H54 (cell line): ENCODE results near the gene RPL31.

ENCODE experiments used
- DNase-seq: peaks from one replicate; pipeline ENCODE4 v3.0.0; 2011; ENCODE audit warnings: low spot score, mixed read lengths; ENCODE audit not compliant: insufficient read length
- FAIRE-seq: peaks from 3 replicates; lab custom pipeline; 2011; peaks lifted over from hg19 to GRCh38; lab: Jason Lieb, UNC
- POLR2A ChIP-seq: IDR thresholded peaks from 2 replicates; pipeline ENCODE4 v1.6.1; 2011; ENCODE audit warnings: low read depth, mild to moderate bottlenecking, low read length

Gene RPL31

DNA sequence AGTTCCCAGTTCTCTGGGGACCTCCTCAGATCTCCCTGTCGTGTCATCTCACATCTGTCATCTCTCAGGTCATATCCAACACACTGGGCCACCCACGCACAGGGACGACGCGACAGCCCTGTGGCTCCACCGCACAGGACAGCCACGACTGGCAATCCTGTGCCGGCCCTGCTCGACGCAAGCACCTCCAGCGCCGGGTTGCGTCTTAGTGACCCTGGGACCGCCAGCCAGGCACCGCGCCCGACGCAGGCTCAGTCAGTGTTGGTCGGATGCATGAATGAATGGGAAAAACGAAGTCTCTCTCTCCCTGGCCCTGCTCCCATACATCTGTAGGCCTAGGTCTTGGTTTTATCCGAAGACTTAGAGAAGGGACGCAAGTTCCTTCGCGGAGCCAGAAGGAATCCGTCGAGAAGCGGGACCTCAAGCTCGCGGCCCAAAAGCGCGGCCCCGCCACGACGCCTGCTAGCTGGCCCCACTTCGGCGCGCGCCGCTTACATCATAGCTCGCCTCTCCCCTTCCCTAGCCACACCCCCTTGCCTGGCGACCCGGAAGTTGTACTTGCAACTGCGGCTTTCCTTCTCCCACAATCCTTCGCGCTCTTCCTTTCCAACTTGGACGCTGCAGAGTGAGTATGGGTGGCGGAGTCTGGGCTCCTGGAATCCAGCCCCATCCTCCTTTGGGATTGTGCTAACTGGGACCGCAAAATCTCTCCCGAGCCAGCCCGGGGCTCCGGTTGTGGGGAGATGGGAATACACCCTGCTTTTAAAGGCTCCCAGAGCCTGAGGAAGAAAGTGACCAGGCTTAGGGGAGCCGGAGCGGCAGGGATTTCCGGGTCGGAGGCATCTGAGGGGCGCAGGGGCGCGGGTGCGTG is at the start of gene RPL31:
Gene RPL31, plus strand, starts transcription at position 599 of the 871 bp plus-strand sequence. CDS start 413 bp downstream, outside the sequence.
- DNase-seq: peak; percentile 95
- peak; percentile 15 for FAIRE-seq
- peak; percentile 90 for TF ChIP-seq POLR2A

DNA sequence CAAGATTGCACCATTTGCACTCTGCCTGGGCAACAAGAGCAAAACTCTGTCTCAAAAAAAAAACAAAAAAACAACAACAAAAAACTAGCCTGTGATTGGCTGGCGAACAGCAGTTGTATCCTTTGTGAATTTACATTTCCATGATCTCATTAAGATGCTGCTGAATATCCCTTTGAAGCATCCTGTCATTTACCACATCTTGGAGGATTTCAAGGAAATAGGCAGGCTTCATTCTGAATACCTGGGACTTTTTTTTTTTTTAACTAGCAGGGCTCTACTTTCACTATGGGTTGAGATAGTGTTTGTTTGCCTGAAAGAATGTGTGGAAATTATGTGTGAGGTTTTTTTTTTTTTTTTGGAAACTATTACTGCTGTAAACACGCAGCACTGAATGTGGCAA is 49.6 kb upstream of the RPL31 start:
- TF ChIP-seq POLR2A: no peak
- FAIRE-seq: no peak
- no peak for DNase-seq

DNA sequence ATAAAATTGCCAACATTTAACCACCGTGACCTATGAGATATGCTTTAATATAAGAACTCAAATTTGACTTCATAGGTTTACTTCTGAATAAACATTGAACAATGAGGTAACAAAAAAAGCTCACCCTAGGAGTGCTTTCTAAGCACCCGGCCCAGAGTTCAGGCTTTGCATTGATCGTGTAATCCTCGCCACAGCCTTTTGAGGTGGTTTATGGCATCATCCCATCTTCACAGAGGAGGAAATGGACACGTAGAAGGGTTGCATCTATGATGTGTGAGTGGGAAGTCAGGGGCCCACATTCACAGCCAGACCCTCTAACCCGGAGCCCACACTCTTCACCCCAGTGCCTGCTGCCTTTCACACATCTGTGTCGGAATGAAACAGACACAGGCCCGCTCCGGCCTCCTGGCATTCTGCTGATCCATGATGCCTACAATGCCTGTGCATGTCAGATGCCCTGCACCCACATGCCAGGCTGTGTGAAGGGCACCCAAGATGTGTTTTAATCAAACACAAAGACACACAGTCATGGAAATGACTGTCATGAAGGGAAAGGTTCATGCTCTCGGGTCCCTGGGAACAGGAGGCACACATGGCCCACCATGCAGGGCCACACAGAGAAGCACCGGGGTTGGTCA is 48.6 kb upstream of the RPL31 start:
- no peak for TF ChIP-seq POLR2A
- FAIRE-seq: no peak
- no peak for DNase-seq

DNA sequence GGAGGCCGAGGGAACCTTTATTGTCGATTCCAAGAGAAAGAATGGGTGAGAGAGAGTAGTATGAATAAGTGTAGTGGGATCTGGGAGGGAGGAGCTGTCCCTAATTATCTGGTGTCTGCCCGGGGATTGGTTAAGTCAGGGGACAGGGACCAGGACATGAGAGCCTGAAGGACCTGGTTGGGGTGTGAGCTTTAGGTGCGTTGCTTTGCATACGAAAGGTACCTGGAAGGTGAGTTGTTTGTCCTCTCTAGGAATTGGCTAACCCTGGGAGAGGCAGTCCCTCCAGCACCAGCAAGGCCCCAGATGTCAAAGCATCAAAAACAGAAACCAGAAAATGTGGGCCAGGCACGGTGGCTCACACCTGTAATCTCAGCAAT is 48.1 kb upstream of the RPL31 start:
- TF ChIP-seq POLR2A: no peak
- DNase-seq: no peak
- no peak for FAIRE-seq

DNA sequence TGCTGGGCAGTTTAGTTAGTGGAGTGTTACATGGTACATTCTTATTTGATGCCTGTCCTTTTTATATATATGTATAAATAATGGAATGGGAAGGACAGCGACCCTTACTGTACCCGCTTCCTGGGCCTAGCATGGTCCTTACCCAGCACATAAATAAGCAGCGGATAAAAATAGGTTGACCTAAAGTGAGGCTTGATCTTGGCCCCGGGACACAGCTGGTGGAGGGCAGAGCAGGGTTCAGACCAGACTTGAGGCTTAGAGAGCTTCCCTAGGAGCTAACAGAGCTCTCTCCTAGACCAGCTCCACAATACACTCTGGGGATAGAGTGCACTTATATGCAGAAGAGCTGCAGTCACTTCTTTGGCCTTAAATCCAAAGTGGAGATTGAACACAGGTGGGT is 46.9 kb upstream of the RPL31 start:
- no peak for FAIRE-seq
- no peak for TF ChIP-seq POLR2A
- DNase-seq: no peak

DNA sequence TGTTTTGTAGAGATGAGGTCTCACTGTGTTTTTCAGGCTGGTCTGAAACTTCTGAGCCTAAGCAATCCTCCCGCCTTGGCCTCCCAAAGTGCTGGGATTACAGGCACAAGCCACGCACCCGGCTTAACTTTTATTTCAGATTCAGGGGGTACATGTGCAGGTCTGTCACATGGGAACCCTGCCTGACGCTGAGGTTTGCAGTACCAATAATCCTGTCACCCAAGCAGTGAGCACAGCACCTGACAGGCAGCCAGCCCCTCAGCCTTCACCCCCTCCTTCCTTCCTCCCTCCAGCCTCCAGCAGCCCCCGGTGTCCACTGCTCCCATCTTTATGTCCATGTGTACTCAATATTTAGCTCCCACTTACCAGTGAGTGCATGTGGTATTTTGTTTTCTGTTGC is 46.0 kb upstream of the RPL31 start:
- DNase-seq (no peak), FAIRE-seq (no peak)
- TF ChIP-seq POLR2A: no peak

DNA sequence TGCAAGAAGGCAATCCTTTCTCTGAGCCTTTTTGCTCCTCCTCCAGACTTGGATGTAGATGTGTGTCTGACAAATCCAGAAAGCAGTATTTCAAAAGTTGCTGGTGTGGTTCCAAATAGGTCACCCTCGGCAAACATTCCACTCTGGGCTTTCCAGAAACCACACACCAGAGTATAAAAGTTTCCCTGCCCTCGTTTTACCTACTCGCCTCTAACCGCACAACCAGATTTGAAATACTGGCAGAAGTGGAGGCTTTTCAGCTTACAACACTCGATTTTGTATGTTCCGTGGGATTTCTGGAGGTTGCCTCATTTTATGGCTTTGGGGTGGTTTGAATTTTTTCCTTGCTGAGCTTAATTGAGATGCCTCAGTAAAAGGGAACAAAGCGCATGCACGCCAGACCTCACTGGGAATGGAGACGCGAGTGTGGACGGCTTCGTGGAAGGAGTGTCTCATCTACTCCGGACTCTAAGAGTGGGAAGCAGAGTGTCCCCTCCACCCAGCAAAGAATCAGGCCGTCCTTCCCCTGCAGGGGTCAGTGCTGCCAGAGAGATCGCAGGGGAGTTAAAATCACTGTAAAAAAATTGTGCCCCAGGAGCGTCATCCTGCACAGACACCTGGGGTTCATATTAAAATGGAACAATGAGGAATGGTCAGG is 44.0 kb upstream of the RPL31 start:
- no peak for TF ChIP-seq POLR2A
- FAIRE-seq (peak; percentile 69), DNase-seq (peak; percentile 40)

DNA sequence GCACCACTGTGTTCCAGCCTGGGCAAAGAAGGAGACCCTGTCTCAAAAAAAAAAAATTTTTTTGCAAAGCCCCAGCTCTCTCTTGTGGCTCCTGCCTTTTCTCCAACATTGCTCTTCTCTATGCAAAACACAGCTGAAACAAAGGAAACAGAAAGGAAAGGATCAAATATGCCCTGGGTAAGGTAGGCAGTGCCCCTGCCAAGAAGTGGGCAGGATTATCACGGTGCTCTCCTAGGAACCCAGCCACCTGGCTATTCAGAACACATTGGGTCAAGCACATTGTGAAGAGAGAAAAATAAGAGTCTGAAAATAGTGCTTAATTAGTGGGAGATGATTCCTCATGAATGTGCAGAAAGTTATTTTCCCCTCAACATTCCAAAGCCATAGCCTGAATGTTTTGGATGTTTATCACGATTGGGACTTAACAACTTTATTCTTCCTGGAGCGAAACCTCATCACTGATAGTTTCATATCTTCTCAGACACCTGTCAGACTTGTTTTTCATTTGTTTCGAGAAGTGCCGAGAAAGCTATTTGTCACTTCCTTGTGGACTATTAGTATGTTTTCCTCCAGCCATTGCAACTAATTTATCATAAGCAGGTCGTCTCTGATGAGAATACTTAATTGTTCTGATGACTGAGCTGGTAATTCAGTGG is 42.7 kb upstream of the RPL31 start:
- FAIRE-seq (no peak), DNase-seq (no peak)
- no peak for TF ChIP-seq POLR2A

DNA sequence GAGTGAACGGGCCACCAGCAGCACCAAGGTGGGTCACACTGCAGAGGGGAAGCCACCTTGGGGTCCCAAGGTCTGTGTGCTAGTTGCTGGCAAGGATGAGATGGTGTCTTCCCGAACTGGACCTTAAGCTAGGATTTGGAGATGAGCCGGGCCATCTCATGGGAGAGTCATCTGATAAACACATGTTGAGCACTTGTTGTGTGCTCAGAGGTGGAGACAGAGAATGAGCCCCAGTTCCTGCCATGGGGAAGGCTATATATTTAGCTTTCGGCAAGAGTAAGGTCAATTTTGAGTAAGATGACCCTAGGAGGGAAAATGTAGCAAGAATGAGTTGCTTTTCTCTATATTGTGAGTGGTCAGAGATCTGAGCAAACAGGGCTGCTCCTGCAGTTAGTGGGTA is 41.4 kb upstream of the RPL31 start:
- FAIRE-seq (no peak), DNase-seq (no peak)
- TF ChIP-seq POLR2A: no peak

DNA sequence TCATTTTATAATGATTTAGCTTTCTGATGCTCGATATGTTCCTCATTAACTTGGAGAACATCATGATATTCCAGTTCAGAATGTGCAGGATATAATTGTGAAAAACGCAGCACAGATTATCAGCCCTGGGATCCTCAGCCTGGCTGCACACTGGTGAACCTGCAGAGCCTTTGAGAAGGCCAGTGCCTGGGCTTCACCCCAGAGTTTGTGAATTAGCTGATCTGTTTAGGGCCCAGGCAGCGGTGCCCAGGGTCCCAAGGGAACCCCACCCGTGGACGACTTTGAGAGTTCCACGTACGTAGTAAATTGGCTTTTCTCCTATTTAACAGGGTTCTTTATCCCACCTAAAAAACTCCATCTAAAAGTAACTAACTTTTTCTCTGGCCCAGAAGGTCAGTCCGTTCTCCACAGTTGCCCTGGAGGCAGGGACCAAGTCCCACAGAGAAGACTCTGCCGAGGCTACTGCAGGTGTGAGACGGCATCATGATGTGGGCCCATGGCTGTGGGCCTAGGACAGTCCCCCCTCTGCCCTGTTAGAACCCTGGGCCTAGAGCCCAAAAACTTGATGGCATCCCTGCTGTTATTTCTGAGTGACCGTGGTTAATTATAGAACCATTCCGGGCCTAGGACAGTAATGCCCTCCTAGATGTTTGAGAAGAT is 39.6 kb upstream of the RPL31 start:
- no peak for FAIRE-seq
- DNase-seq: no peak
- no peak for TF ChIP-seq POLR2A

DNA sequence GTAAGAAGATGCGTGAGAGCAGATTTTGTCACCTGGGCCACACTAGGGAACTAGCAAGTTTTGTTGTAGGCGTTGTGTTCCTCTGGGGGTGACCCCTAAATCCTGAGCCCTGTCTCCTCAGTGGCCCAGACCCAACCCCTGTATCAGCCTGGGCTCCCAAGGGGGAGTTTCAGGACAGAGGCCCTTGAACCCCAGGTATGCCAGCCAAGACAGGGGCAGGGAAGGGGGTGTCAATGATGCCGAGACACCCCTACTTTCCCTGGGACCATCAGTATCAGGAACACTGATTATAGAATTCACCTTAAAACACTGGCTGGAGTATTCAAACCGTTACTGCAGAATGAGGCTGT is 39.1 kb upstream of the RPL31 start:
- TF ChIP-seq POLR2A: no peak
- FAIRE-seq (no peak), DNase-seq (no peak)

DNA sequence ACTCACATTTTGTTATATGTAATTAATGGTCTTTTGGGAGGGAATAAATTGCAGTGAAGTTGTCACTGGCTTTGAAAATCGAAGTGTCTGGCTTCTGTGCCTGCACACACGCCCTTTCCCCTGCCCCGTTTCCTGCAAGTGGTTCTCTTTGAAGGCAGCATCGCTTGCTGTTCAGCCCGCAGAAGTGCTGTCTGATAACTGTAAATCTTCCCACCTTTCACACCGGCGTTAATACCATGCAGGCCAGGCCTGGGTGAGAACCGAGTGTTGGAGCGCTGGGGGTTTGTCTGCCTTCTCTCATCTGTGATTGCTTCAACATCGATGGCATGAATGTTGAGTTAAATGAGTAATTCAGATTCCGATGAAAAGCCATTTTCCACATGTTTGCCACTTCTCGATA is 37.9 kb upstream of the RPL31 start:
- FAIRE-seq (no peak), DNase-seq (no peak)
- TF ChIP-seq POLR2A: no peak

DNA sequence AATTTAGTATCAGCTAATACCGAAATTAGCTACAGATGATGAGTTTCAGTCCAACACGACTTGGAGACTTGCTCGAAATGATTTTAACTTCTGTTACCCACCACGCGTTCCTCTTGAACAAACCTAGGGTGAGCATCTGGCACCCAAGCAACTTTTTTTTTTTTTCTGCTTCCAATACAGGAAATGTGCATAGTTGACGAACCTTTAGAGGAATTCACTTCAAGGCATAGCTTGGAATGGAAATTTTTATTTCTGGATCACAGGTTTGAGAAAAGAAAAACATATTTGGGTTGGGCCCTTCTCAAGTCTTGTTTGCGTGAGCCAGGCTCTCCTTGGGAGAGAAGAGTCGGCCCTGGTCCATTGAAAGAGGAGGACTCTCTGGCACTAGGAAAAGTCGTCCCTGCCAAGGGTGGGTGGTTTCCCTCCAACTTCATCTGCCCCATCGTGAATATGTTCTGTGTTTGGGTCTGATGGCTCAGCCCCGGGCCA is 37.4 kb upstream of the RPL31 start:
- no peak for TF ChIP-seq POLR2A
- FAIRE-seq: no peak
- no peak for DNase-seq
